Smooth muscle cell (in vitro differentiated cells): Measurements from ENCODE around the gene NHERF2. TPM values are rescaled to one million over a fixed set of nuclear protein-coding genes. Genes with fewer than 3 reads are reported as not detected.

Experiments
- DNase-seq: peaks from one replicate; lab custom pipeline; 2025; ENCODE audit not compliant: unreplicated experiment; lab: John Stamatoyannopoulos, UW
- H2AFZ ChIP-seq: fragments of 200-600 bp; sonication (generic); 2 replicates; pipeline ENCODE4 v1.6.0; 2016; ENCODE audit warnings: antibody characterized with exemption, low read depth, mild to moderate bottlenecking
- H3F3A ChIP-seq: fragments of 200-600 bp; sonication (generic); 2 replicates; pipeline ENCODE4 v1.6.0; 2017; ENCODE audit warnings: antibody characterized with exemption, low read depth
- H3K27ac ChIP-seq: fragments of 200-600 bp; sonication (generic); 2 replicates; pipeline ENCODE4 v1.5.1; 2016; ENCODE audit warnings: low read depth, mild to moderate bottlenecking
- H3K27me3 ChIP-seq: fragments of 200-600 bp; sonication (generic); 2 replicates; pipeline ENCODE4 v1.6.1; 2016; ENCODE audit warnings: low read depth, mild to moderate bottlenecking
- H3K36me3 ChIP-seq: fragments of 200-600 bp; sonication (generic); 2 replicates; pipeline ENCODE4 v1.5.1; 2016; ENCODE audit warnings: low read depth
- H3K4me1 ChIP-seq: fragments of 200-600 bp; sonication (generic); 2 replicates; pipeline ENCODE4 v1.5.1; 2016; ENCODE audit warnings: low read depth
- H3K4me2 ChIP-seq: fragments of 200-600 bp; sonication (generic); 2 replicates; pipeline ENCODE4 v1.6.0; 2016; ENCODE audit warnings: mild to moderate bottlenecking
- H3K4me3 ChIP-seq: fragments of 200-600 bp; sonication (generic); 2 replicates; pipeline ENCODE4 v1.5.1; 2016; ENCODE audit warnings: mild to moderate bottlenecking
- H3K79me2 ChIP-seq: fragments of 200-600 bp; sonication (generic); 2 replicates; pipeline ENCODE4 v1.6.0; 2016; ENCODE audit warnings: low read depth, mild to moderate bottlenecking
- H3K9ac ChIP-seq: fragments of 200-600 bp; sonication (generic); 2 replicates; pipeline ENCODE4 v1.6.0; 2016; ENCODE audit warnings: low read depth
- H3K9me3 ChIP-seq: fragments of 200-600 bp; sonication (generic); replicated peaks from 2 replicates; pipeline ENCODE4 v1.5.1; 2016; ENCODE audit warnings: low read depth
- H4K20me1 ChIP-seq: fragments of 200-600 bp; sonication (generic); 2 replicates; pipeline ENCODE4 v1.6.0; 2016; ENCODE audit warnings: low read depth
- CTCF ChIP-seq: fragments of 200-600 bp; sonication (generic); IDR thresholded peaks from 2 replicates; pipeline ENCODE4 v1.5.1; 2017; ENCODE audit warnings: borderline replicate concordance, mild to moderate bottlenecking, antibody characterized with exemption; ENCODE audit not compliant: insufficient read depth, poor library complexity, severe bottlenecking
- WGBS: methylation state at CpG from one replicate; pipeline ENCODE4 v1.1.7; 2016; ENCODE audit warnings: low lambda C conversion rate; 5-methylcytosine and 5-hydroxymethylcytosine counted together
- polyA plus RNA-seq: library from polyadenylated mRNA; unstranded; fragments of >200 nt; fragmentation: Nextera tagmentation; extraction: Ambion mirVana; gene quantifications from 2 replicates; pipeline ENCODE4 v1.2.1, GENCODE V29; 2016
- total RNA-seq: library from RNA; depleted of rRNA; stranded (reverse); fragments of >200 nt; gene quantifications from 2 replicates; pipeline ENCODE4 v1.2.3, GENCODE V29; 2014

The NHERF2 gene
- total and polyA plus RNA-seq, 2 experiments from 2014 or later: 14.4 to 40.2 TPM

- Histone ChIP-seq H3K4me1 (peaks cover 13% of the 10 kb centered on the region), H3K27ac (peak overlapping the region; percentile 45), H3K36me3 (no peaks in the 10 kb centered on the region), H3K9me3 (no peaks in the 10 kb centered on the region), H3F3A (no peaks in the 10 kb centered on the region), H3K4me2 (peak overlapping the region; percentile 98), H3K27me3 (no peaks in the 10 kb centered on the region), H2AFZ (no peak overlapping the region), H3K79me2 (peaks cover 15% of the 10 kb centered on the region), H3K9ac (peak overlapping the region; percentile 43), H4K20me1 (peaks cover 12% of the 10 kb centered on the region), H3K4me3 (peak overlapping the region; percentile 78)
- DNase-seq: no peak
- TF ChIP-seq CTCF: no peak
- 16% methylated on average over 35 of the region's 76 CpGs for WGBS
Measured at GRCh38 chr16:2027024-2028010, 615 bp downstream of the NHERF2 start.

GRCh38 chr16:2028146-2028545 is 1.4 kb downstream of the NHERF2 start:
- DNase-seq: no peak
- TF ChIP-seq CTCF: no peak
- Histone ChIP-seq H3K4me1 (peaks cover 13% of the 10 kb centered on the region), H3K27me3 (no peaks in the 10 kb centered on the region), H3K79me2 (peaks cover 15% of the 10 kb centered on the region), H3K36me3 (no peaks in the 10 kb centered on the region), H3K4me3 (peak overlapping the region; percentile 78), H3K9me3 (no peaks in the 10 kb centered on the region), H4K20me1 (peaks cover 12% of the 10 kb centered on the region), H3F3A (no peaks in the 10 kb centered on the region), H3K9ac (peak overlapping the region; percentile 43), H3K4me2 (peak overlapping the region; percentile 98), H3K27ac (peak overlapping the region; percentile 45), H2AFZ (no peak overlapping the region)
- WGBS: 91% methylated on average over 3 of the region's 3 CpGs

- Histone ChIP-seq H3K9me3 (no peaks in the 10 kb centered on the region), H3K79me2 (peaks cover 15% of the 10 kb centered on the region), H3F3A (no peaks in the 10 kb centered on the region), H3K9ac (no peak overlapping the region), H2AFZ (no peak overlapping the region), H3K4me3 (no peak overlapping the region), H3K27ac (no peak overlapping the region), H4K20me1 (peaks cover 12% of the 10 kb centered on the region), H3K27me3 (no peaks in the 10 kb centered on the region), H3K36me3 (no peaks in the 10 kb centered on the region), H3K4me1 (peaks cover 10% of the 10 kb centered on the region), H3K4me2 (no peak overlapping the region)
- no peak for TF ChIP-seq CTCF
- WGBS: 96% methylated on average over 18 of the region's 18 CpGs
- DNase-seq: no peak
Measured at GRCh38 chr16:2028620-2029220, 2.0 kb downstream of the NHERF2 start.
